GM12878 (cell line): ENCODE results near the gene SOX4.

Experiments
- NFIC ChIP-seq: IDR thresholded peaks from 2 replicates; pipeline ENCODE4 v1.6.1; 2012; ENCODE audit warnings: low read depth, mild to moderate bottlenecking, inconsistent platforms, low read length, moderate library complexity
- POLR2A ChIP-seq: IDR thresholded peaks from 2 replicates; pipeline ENCODE4 v1.6.1; 2011; ENCODE audit warnings: low read depth, mild to moderate bottlenecking, low read length
- TF ChIP-seq, protein P1 (sequence below), 3 experiments: IDR thresholded peaks in 2 of 3; conservative IDR thresholded peaks in 1 of 3; 2 replicates each; pipeline ENCODE4 v1.5.1; 2011; ENCODE audit warnings: low read depth in 3 of 3, low read length in 3 of 3, mild to moderate bottlenecking in 3 of 3, control low read depth in 2 of 3, moderate library complexity in 2 of 3, inconsistent platforms in 1 of 3, mixed read lengths in 1 of 3; ENCODE audit not compliant: control insufficient read depth in 2 of 3, insufficient read depth in 1 of 3; ENCODE audit errors: extremely low read depth in 1 of 3

GRCh38 chr6:21586300-21586699, 7.3 kb upstream of the SOX4 start:
- TF ChIP-seq, protein P1, sequence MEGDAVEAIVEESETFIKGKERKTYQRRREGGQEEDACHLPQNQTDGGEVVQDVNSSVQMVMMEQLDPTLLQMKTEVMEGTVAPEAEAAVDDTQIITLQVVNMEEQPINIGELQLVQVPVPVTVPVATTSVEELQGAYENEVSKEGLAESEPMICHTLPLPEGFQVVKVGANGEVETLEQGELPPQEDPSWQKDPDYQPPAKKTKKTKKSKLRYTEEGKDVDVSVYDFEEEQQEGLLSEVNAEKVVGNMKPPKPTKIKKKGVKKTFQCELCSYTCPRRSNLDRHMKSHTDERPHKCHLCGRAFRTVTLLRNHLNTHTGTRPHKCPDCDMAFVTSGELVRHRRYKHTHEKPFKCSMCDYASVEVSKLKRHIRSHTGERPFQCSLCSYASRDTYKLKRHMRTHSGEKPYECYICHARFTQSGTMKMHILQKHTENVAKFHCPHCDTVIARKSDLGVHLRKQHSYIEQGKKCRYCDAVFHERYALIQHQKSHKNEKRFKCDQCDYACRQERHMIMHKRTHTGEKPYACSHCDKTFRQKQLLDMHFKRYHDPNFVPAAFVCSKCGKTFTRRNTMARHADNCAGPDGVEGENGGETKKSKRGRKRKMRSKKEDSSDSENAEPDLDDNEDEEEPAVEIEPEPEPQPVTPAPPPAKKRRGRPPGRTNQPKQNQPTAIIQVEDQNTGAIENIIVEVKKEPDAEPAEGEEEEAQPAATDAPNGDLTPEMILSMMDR (IDR thresholded peaks at IDR 0.05 in 2 of 3, conservative IDR thresholded peaks at IDR 0.05 in 1 of 3; ENCODE audit: control insufficient read depth in 2 of 3, extremely low read depth in 1 of 3, insufficient read depth in 1 of 3, low read depth in 3 of 3, low read length in 3 of 3), result no peak
- TF ChIP-seq POLR2A, result no peak
- no peak for TF ChIP-seq NFIC
